Mesothelial cell of epicardium (in vitro differentiated cells): ENCODE results near the gene CACTIN. TPM values are rescaled to one million over a fixed set of nuclear protein-coding genes. Genes with fewer than 3 reads are reported as not detected.

Experiments
- DNase-seq, 2 experiments: peaks; one replicate each; pipeline ENCODE4 v3.0.0; 2021; ENCODE audit warnings: low spot score in 2 of 2; ENCODE audit not compliant: unreplicated experiment in 2 of 2
- H3K27ac Mint-ChIP-seq: 2 replicates; pipeline ENCODE4 v1.8.0; 2021; ENCODE audit warnings: mixed read lengths
- H3K27me3 Mint-ChIP-seq: 2 replicates; pipeline ENCODE4 v1.8.0; 2021; ENCODE audit warnings: low read depth, mixed read lengths
- H3K36me3 Mint-ChIP-seq: 2 replicates; pipeline ENCODE4 v1.8.0; 2021; ENCODE audit warnings: mixed read lengths
- H3K4me1 Mint-ChIP-seq: 2 replicates; pipeline ENCODE4 v1.8.0; 2021; ENCODE audit warnings: mixed read lengths
- H3K4me3 Mint-ChIP-seq: 2 replicates; pipeline ENCODE4 v1.8.0; 2021; ENCODE audit warnings: mild to moderate bottlenecking, moderate library complexity, mixed read lengths
- H3K9me3 Mint-ChIP-seq: 2 replicates; pipeline ENCODE4 v1.8.0; 2021; ENCODE audit warnings: mixed read lengths
- CTCF ChIP-seq: fragments of 200-600 bp; sonication (generic); IDR thresholded peaks from one replicate; pipeline ENCODE4 v1.5.0; 2021; ENCODE audit warnings: antibody characterized with exemption; ENCODE audit not compliant: unreplicated experiment
- total RNA-seq: library from RNA; stranded (reverse); gene quantifications from 3 replicates; pipeline ENCODE4 v1.2.1, GENCODE V29; 2021

CACTIN gene
- total RNA-seq, 1 donor from 2014 or later = 39.2 TPM

GRCh38 chr19:3627351-3627723, 747 bp upstream of the CACTIN start:
- TF ChIP-seq CTCF = no peak
- Mint-ChIP-seq H3K36me3 (peaks cover 2% of the 10 kb centered on the region), H3K4me1 (peaks cover 25% of the 10 kb centered on the region), H3K4me3 (no peak overlapping the region), H3K9me3 (no peaks in the 10 kb centered on the region), H3K27ac (peak overlapping the region; percentile 99), H3K27me3 (no peaks in the 10 kb centered on the region)
- no peak for DNase-seq

- no peak for DNase-seq
- Mint-ChIP-seq H3K9me3 (no peaks in the 10 kb centered on the region), H3K27me3 (no peaks in the 10 kb centered on the region), H3K27ac (peak overlapping the region; percentile 99), H3K36me3 (peaks cover 4% of the 10 kb centered on the region), H3K4me3 (peak overlapping the region; percentile 84), H3K4me1 (peaks cover 25% of the 10 kb centered on the region)
- TF ChIP-seq CTCF = no peak
Measured at GRCh38 chr19:3625996-3626472, 556 bp downstream of the CACTIN start.

GRCh38 chr19:3623716-3624115, 2.9 kb downstream of the CACTIN start:
- Mint-ChIP-seq H3K36me3 (peaks cover 4% of the 10 kb centered on the region), H3K27ac (no peak overlapping the region), H3K4me3 (peak overlapping the region; percentile 51), H3K9me3 (no peaks in the 10 kb centered on the region), H3K4me1 (peaks cover 25% of the 10 kb centered on the region), H3K27me3 (no peaks in the 10 kb centered on the region)
- no peak for DNase-seq
- no peak for TF ChIP-seq CTCF

GRCh38 chr19:3622224-3622623, 4.4 kb downstream of the CACTIN start:
- peaks cover 4% of the 10 kb centered on the region for H3K36me3 Mint-ChIP-seq
- no peak overlapping the region for H3K27ac Mint-ChIP-seq
- H3K9me3 Mint-ChIP-seq = no peaks in the 10 kb centered on the region
- peaks cover 25% of the 10 kb centered on the region for H3K4me1 Mint-ChIP-seq
- TF ChIP-seq CTCF = no peak
- no peaks in the 10 kb centered on the region for H3K27me3 Mint-ChIP-seq
- H3K4me3 Mint-ChIP-seq = no peak overlapping the region
- no peak for DNase-seq

GRCh38 chr19:3621689-3622088, 4.9 kb downstream of the CACTIN start:
- TF ChIP-seq CTCF = no peak
- no peaks in the 10 kb centered on the region for H3K27me3 Mint-ChIP-seq
- peaks cover 4% of the 10 kb centered on the region for H3K36me3 Mint-ChIP-seq
- no peaks in the 10 kb centered on the region for H3K9me3 Mint-ChIP-seq
- no peak for DNase-seq
- no peak overlapping the region for H3K4me3 Mint-ChIP-seq
- H3K27ac Mint-ChIP-seq = no peak overlapping the region
- H3K4me1 Mint-ChIP-seq = peaks cover 19% of the 10 kb centered on the region
